Measurements from ENCODE around the gene ARID1B.

- TF ChIP-seq CTCF (IDR thresholded peaks at IDR 0.05; ENCODE audit: insufficient read depth, low read length, poor library complexity, severe bottlenecking) (no peak), EZH2phosphoT487 (conservative IDR thresholded peaks at IDR 0.05; ENCODE audit: low read length) (no peak)
Observed at GRCh38 chr6:156859686-156860085, 82.5 kb downstream of the ARID1B start.
